GM12872 (cell line): ENCODE results near the gene SPTLC3.

ENCODE experiments used
- CTCF ChIP-seq: IDR thresholded peaks from 3 replicates; pipeline ENCODE4 v1.5.1; 2011; ENCODE audit warnings: low read depth, mild to moderate bottlenecking, low read length, moderate library complexity; ENCODE audit not compliant: insufficient read depth

The SPTLC3 gene

GRCh38 chr20:13037727-13038126 is 29.0 kb downstream of the SPTLC3 start:
- TF ChIP-seq CTCF, result no peak

GRCh38 chr20:13041574-13042457 is 33.0 kb downstream of the SPTLC3 start:
- no peak for TF ChIP-seq CTCF

- TF ChIP-seq CTCF, result no peak
Observed at GRCh38 chr20:13042458-13042794, 33.7 kb downstream of the SPTLC3 start.

- TF ChIP-seq CTCF, result no peak
Observed at GRCh38 chr20:13046409-13046808, 37.6 kb downstream of the SPTLC3 start.

- TF ChIP-seq CTCF, result no peak
Observed at GRCh38 chr20:13054011-13054410, 45.2 kb downstream of the SPTLC3 start.

GRCh38 chr20:13058666-13059389 is 50.1 kb downstream of the SPTLC3 start:
- no peak for TF ChIP-seq CTCF

GRCh38 chr20:13059398-13060136 is 50.8 kb downstream of the SPTLC3 start:
- no peak for TF ChIP-seq CTCF
